Fibroblast of skin of scalp (primary cell): ENCODE data around the gene ATP6V1G2.

Source experiments
- DNase-seq: peaks from one replicate; pipeline ENCODE4 v3.0.0-alpha.2; 2013

Gene ATP6V1G2

GRCh38 chr6:31547727-31548543, 1.5 kb upstream of the ATP6V1G2 start:
- DNase-seq, result no peak

GRCh38 chr6:31546958-31547726, 734 bp upstream of the ATP6V1G2 start, which contains the start of gene NFKBIL1:
NFKBIL1 (plus strand) TSS chr6:31547608; CDS start chr6:31547695, 87 bp downstream.
- peak; percentile 99 for DNase-seq

- no peak for DNase-seq
Observed at GRCh38 chr6:31545291-31545690, 1.1 kb downstream of the ATP6V1G2 start.

- DNase-seq, result no peak
Observed at GRCh38 chr6:31544676-31545075, 1.7 kb downstream of the ATP6V1G2 start.

- DNase-seq, result no peak
Observed at GRCh38 chr6:31543639-31544038, 2.8 kb downstream of the ATP6V1G2 start.

GRCh38 chr6:31541658-31542521, 4.5 kb downstream of the ATP6V1G2 start, which contains the start of gene DDX39B:
DDX39B (minus strand) TSS chr6:31542003; CDS start chr6:31540532, 1,471 bp downstream.
- DNase-seq, result peak; percentile 98

- DNase-seq, result peak; percentile 41
Observed at GRCh38 chr6:31541059-31541657, 5.2 kb downstream of the ATP6V1G2 start.

- DNase-seq, result no peak
Observed at GRCh38 chr6:31540640-31541039, 5.8 kb downstream of the ATP6V1G2 start.

GRCh38 chr6:31538805-31539400, 7.5 kb downstream of the ATP6V1G2 start:
- no peak for DNase-seq

GRCh38 chr6:31535538-31536324, 10.7 kb downstream of the ATP6V1G2 start:
- no peak for DNase-seq

GRCh38 chr6:31534521-31535040, 11.8 kb downstream of the ATP6V1G2 start:
- DNase-seq, result no peak

- no peak for DNase-seq
Observed at GRCh38 chr6:31534011-31534410, 12.4 kb downstream of the ATP6V1G2 start.

GRCh38 chr6:31533455-31533841, 13.0 kb downstream of the ATP6V1G2 start:
- no peak for DNase-seq

- no peak for DNase-seq
Observed at GRCh38 chr6:31532644-31533454, 13.6 kb downstream of the ATP6V1G2 start.

GRCh38 chr6:31531771-31532643, 14.4 kb downstream of the ATP6V1G2 start:
- no peak for DNase-seq

GRCh38 chr6:31531162-31531561, 15.2 kb downstream of the ATP6V1G2 start:
- no peak for DNase-seq

- no peak for DNase-seq
Observed at GRCh38 chr6:31530659-31531058, 15.7 kb downstream of the ATP6V1G2 start.

GRCh38 chr6:31529329-31530150, 16.9 kb downstream of the ATP6V1G2 start:
- DNase-seq, result no peak
